RWPE1 (cell line): ENCODE data around the gene HERPUD2.

Source experiments
- CTCF ChIA-PET: fragments of 350-600 bp; sonication (Branson Sonifier 250); formaldehyde crosslinking; extraction: SDS; loops from one replicate; lab custom pipeline; 2021; lab: Yijun Ruan, JAX
- POLR2A ChIA-PET: fragments of 400-600 bp; formaldehyde crosslinking; extraction: SDS; loops from one replicate; lab custom pipeline; 2020; ENCODE audit warnings: antibody characterized with exemption; ENCODE audit not compliant: low non-redundant PET; lab: Yijun Ruan, JAX
- DNase-seq: peaks from one replicate; pipeline ENCODE4 v3.0.0; 2012; ENCODE audit warnings: low spot score
- H3K27ac ChIP-seq: fragments of 450-650 bp; 2 replicates; pipeline ENCODE4 v1.5.1; 2017
- TF ChIP-seq, protein P1 (sequence below): fragments of 450-650 bp; conservative IDR thresholded peaks from 2 replicates; pipeline ENCODE4 v1.5.1; 2017; ENCODE audit warnings: low read depth, mild to moderate bottlenecking

Gene HERPUD2

GRCh38 chr7:35652124-35652523, 42.8 kb downstream of the HERPUD2 start:
- CTCF ChIA-PET: no interaction called here
- no peak overlapping the region for H3K27ac ChIP-seq
- no peak for DNase-seq
- TF ChIP-seq, protein P1, sequence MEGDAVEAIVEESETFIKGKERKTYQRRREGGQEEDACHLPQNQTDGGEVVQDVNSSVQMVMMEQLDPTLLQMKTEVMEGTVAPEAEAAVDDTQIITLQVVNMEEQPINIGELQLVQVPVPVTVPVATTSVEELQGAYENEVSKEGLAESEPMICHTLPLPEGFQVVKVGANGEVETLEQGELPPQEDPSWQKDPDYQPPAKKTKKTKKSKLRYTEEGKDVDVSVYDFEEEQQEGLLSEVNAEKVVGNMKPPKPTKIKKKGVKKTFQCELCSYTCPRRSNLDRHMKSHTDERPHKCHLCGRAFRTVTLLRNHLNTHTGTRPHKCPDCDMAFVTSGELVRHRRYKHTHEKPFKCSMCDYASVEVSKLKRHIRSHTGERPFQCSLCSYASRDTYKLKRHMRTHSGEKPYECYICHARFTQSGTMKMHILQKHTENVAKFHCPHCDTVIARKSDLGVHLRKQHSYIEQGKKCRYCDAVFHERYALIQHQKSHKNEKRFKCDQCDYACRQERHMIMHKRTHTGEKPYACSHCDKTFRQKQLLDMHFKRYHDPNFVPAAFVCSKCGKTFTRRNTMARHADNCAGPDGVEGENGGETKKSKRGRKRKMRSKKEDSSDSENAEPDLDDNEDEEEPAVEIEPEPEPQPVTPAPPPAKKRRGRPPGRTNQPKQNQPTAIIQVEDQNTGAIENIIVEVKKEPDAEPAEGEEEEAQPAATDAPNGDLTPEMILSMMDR: no peak
- POLR2A ChIA-PET: no interaction called here

DNA sequence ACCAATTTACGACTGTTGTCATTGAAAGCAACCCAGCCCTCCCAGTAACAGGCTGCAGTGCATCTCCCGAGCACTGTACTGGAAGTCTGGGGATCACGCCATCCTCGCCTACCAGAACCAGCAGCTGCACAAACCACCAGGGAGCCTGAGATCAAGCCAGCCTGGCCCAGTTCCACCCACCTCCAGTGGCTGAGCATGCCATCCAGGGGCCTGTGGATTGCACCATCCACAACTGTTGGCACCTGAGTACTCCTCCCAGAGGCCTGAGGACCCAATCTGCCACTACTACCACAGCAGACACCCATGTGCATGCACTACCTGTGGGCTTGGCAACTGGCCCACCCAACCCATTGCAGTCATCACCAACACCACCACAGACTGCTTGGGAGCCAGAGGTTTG, 44.2 kb downstream of the HERPUD2 start:
- CTCF ChIA-PET: no interaction called here
- no peak for DNase-seq
- no peak overlapping the region for H3K27ac ChIP-seq
- POLR2A ChIA-PET: no interaction called here
- TF ChIP-seq, protein P1: no peak

- no peak overlapping the region for H3K27ac ChIP-seq
- CTCF ChIA-PET: no interaction called here
- no peak for DNase-seq
- POLR2A ChIA-PET: no interaction called here
- TF ChIP-seq, protein P1: no peak
Measured at GRCh38 chr7:35649711-35650110, 45.2 kb downstream of the HERPUD2 start.

DNA sequence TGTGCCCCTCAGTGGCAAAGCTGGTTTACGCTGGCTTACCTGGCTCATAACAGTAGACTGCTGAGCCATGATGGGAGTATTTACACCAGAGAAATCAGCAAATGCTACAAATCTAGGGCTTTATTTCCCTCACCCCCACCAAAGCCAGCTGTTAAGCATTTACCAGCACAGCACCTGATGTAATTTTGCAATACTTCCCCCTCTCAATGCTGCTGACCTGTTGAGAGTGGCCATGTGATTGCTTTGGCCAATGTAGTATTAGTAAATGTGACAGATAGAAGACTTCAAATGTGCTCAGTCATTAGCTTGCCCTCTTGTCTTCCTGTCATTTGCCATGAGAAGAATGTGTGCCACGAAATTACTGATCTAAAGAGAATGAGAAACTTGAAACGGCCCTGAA, 46.6 kb downstream of the HERPUD2 start:
- DNase-seq: no peak
- H3K27ac ChIP-seq: no peak overlapping the region
- ChIA-PET POLR2A (no interaction called here), CTCF (no interaction called here)
- TF ChIP-seq, protein P1: no peak

- ChIA-PET POLR2A (no interaction called here), CTCF (no interaction called here)
- H3K27ac ChIP-seq: no peak overlapping the region
- no peak for DNase-seq
- TF ChIP-seq, protein P1: no peak
Measured at GRCh38 chr7:35647171-35647574, 47.8 kb downstream of the HERPUD2 start.

GRCh38 chr7:35646289-35647023, 48.5 kb downstream of the HERPUD2 start:
- CTCF ChIA-PET: interaction anchor here (0.6 to 1.8 kb wide), 2 partner anchors 22 kb away, joined by 3 to 4 read pairs; no protein-coding TSS in a partner anchor
- TF ChIP-seq, protein P1: no peak
- H3K27ac ChIP-seq: no peak overlapping the region
- POLR2A ChIA-PET: no interaction called here
- no peak for DNase-seq
